ENCODE measurements around the gene ARSB.
A peak's percentile ranks its signal among the peaks of the same experiment; 100 is the strongest.
"Not testable (repeated sequence)": the region's sequence is repeated elsewhere in the genome, so short reads cannot be mapped to it uniquely, and the experiment has no call there.

ARSB gene

GRCh38 chr5:78929833-78930232, 55.3 kb downstream of the ARSB start:
- no peak for DNase-seq

DNA sequence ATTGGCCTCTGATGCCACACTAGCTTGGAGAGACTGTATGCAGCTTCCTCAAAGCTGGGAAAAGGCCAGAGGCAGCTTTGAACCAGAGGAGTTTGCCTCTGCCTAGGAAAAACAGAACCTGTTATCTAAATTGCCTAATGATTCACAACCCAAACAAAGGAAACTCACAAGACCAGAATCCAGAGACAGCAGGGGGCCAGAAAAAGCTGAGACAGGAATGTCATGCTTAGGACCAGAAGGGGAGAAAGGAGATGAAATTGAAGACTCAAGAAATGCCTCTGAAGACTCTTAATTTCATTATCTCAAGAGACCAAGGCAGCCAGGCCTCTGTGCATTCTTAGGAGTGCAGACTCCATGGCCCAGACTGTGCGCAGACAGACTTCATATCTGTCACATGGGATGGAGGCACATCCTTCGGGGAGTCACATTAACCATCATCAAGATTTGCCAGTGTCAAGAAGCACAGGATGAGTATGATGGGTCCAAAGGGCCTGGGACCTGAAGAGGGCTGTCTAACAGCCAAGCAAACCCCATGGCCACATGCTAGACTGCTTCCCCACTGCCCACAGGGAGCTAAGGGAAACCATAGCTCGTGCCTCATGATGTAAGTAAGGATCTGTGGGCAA, 57.3 kb downstream of the ARSB start:
- no peak for DNase-seq

- DNase-seq, result no peak
These were observed 58.9 kb downstream of the ARSB start for GRCh38 chr5:78926252-78926651.

- DNase-seq, result no peak
These were observed 59.8 kb downstream of the ARSB start for GRCh38 chr5:78925129-78925876.

DNA sequence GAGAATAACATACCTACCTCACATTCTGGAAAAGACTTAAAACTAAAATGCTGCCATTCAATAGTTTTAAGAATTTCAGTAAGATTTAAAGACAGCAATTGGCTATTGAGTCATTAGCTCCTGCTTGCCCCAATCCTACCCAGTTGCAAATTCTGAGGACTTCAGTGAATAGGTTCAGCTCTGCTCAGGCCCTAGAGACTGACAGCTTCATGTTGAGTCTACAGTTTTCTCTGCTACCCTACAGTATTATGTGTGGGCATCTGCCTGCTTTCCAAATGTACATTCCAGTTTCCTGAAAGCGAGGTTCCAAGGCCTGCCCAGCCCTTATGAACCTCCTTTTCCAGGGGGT, 61.5 kb downstream of the ARSB start:
- no peak for DNase-seq

DNA sequence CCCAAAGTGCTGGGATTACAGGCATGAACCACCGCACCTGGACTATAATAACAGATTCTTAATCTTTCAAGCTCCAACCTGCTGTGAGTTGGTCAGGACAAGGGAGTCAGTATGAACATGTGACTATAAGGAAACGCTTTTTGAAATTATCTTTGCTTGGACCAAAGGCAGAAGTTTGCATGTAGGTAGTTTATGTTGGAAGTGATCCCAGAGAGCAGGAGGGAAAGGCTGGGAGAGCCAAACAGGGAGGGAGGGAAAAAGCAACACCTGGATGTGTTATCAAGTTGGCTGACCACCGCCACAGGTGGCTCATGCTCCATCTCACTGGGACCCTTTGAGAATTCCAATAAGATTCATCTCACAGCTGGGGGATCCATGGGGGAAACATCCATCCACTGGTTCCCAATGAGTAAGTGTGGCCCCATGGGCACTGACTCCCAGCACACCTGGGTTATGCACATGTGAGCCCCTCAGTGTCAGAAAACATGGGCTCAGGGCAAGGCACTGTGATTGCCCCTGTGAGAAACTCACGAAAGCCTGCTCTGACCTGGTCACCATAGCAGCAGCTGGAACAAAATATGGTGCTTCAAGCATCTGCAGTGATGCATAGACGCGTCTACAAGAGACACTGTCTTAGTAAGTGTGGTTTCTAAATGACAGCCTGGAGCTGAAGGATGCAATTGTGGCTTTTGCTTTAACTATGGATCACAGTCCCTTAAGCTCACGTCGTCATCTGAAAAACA, 62.1 kb downstream of the ARSB start:
- no peak for DNase-seq

DNA sequence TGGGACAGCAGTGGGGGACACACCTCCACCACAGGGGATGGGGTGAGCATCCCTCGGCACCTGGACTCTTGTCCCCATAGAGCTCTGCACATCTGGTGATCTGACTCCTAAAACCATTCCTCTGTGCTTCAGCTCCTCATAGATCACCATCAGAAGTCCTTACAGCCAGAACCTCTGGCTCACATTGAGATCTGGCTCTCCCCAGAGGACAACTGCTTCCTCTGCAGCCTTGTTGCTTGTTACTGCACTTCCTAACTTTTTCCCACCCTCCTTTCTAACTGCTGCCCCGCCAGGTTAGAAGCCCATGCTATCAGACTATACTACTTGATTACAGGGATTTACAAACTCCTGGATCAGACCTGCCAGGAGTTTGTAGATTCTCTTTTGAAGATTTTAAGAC, 64.5 kb downstream of the ARSB start:
- no peak for DNase-seq

DNA sequence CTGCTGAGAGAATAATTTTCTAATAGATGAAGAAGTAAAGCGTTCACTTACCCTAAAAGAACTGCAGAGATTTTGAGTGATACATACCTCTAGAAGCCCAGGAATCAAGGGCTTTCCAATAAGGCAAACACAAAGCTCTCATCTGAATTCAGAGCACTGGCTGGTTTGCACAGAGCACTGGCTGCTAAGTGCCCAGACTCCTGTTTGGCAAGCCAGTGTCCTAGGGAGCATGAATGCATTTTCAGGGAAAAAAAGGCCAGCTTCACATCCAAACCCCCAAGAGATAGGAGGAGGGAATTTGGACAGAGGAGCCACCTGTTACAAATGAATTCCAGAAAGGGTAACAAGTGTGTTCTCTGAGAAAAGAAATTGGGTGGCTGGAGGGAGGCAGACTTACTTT, 65.3 kb downstream of the ARSB start:
- DNase-seq, result no peak

GRCh38 chr5:78916044-78916443, 69.1 kb downstream of the ARSB start:
- DNase-seq, result no peak

DNA sequence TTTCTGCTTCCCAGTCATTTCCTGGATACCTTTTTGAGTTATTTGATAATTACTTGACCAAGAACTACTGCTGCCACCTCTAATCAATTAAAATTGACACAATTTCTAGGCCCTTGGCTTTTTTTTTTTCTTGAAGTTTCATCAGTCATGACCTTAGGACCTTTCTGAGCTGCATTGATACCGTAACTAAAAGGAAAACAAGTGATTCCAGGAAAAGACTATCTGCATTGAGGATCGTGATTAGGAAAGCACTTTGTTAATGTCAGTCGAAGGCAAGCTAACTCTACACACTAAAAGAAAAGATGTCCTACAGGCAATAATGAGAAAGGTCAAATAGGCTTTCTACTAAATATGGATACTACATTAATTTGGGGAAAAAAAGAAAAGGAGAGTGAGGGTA, 69.9 kb downstream of the ARSB start:
- no peak for DNase-seq

DNA sequence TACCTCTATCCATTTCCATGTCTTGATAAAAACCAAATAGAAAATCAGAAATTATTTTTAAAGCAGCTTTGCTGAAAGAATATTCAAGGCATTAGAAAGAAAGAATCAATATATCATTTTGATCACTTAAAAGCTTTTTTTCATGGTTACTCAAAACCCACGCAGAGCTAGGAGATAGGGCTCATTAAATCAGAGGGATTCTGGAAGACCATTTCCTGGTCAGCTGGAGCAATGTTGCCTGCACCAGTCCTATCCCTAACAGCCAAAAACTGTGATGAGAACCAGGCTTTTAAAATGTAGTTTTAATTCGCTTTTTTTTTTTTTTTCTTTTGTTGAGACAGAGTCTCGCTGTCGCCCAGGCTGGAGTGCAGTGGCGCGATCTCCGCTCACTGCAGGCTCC, 72.3 kb downstream of the ARSB start:
- DNase-seq, result no peak

DNA sequence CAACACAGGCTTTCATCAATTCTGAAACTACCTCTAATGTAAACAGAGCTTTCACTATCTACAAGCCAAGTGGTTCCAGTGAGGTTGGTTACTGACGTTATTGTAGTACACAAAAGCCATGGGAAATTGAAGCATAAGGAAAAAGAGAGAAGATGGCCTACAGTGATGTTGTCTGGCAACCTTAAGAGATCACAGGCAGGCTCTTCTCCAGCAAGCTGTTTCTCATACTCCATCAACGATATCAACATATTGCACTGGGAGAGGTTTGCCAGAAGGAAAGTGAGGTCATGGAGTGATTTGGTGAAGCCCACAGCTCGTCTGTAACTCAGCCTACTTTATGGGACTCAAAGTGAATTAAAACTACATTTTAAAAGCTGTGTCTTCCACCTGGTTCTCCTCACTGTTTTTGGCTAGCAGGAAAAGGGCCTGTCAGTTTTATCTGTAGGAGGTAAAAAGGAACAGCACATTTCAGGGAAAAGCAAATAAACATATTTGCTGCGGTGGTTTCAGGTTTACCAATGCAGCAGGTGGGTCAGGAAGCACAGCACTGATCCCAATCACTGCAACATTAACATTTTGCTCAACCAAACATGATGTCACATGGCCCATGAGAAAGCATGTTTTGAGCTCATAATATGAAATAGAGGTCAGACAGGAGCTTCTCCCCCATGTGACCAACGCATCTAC, 72.9 kb downstream of the ARSB start:
- no peak for DNase-seq

- DNase-seq, result not testable (repeated sequence)
These were observed 75.7 kb downstream of the ARSB start for GRCh38 chr5:78909224-78909983.

- peak; percentile 61 for DNase-seq
These were observed 76.7 kb downstream of the ARSB start for GRCh38 chr5:78908173-78909061.

DNA sequence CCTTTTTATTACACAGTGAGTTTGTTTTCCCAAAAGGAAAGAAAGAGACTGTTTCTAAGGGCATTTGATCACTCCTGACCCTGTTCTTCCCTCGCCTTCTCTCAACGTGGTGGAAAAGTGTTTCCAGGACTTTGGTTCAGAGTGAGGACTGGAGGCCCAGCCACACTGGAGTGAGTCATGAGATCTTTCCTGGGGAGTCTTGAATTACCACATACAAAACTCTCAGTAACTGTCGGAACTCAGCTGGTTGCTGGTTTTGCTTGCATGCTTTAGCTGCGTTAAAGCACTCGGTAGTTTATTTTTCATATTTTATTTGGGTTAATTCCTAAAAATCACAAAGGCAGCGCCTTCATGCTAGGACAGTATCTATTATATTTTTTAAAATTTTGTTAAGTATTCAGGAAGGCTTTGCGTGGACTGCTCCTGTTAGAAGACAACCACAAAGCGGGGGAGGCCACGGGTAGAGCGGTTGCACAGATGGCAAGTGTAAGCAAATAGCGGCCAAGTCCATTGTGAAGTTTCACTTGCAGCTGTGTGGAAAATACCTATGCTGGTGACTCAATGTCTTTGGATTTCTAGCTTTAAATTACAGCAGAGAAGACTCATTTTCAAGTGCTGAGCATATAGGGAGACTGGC, 77.7 kb downstream of the ARSB start:
- no peak for DNase-seq

GRCh38 chr5:78905084-78905938, 79.8 kb downstream of the ARSB start:
- no peak for DNase-seq

DNA sequence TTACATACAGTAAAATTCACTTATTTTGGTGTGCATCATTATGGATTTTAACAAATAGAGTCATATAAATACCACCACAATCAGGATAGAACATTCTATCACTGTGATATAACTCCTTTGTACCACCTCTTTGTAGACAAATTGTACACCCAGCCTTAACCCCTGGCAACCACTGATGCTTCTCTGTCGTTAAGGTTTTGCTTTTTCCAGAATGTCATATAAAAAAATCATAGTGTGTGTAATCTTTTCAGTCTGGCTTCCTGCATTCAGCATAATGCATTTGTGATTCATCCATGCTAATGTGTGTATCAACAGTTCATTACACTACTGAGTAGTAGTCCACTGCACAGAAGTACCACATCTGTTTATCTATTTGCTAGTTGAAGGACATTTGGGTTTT, 81.2 kb downstream of the ARSB start:
- DNase-seq, result no peak

- DNase-seq, result no peak
These were observed 81.8 kb downstream of the ARSB start for GRCh38 chr5:78903353-78903752.

- DNase-seq, result no peak
These were observed 85.2 kb downstream of the ARSB start for GRCh38 chr5:78899922-78900362.

- no peak for DNase-seq
These were observed 89.0 kb downstream of the ARSB start for GRCh38 chr5:78896132-78896531.

All from NCI-H1105 (cell line).